ENCODE measurements around the gene TRMT2B. TPM values are rescaled to one million over a fixed set of nuclear protein-coding genes. Genes with fewer than 3 reads are reported as not detected.

TRMT2B gene
- polyA plus RNA-seq, 1 experiment, result 11.1 TPM

- Histone ChIP-seq H3K27me3 (ENCODE audit: control insufficient read depth, insufficient read depth, low read length) (no peaks in the 10 kb centered on the region), H3K4me3 (ENCODE audit: low read depth, low read length) (no peak overlapping the region), H3K36me3 (ENCODE audit: control insufficient read depth, insufficient read depth, low read length) (no peaks in the 10 kb centered on the region)
- ChIA-PET POLR2A (no interaction called here), CTCF (no interaction called here)
- TF ChIP-seq CTCF (IDR thresholded peaks at IDR 0.05; ENCODE audit: insufficient read depth, low read depth, low read length), result no peak
- no peak for DNase-seq (ENCODE audit: low read depth)
These were observed 71.1 kb downstream of the TRMT2B start for GRCh38 chrX:100980608-100981497.

DNA sequence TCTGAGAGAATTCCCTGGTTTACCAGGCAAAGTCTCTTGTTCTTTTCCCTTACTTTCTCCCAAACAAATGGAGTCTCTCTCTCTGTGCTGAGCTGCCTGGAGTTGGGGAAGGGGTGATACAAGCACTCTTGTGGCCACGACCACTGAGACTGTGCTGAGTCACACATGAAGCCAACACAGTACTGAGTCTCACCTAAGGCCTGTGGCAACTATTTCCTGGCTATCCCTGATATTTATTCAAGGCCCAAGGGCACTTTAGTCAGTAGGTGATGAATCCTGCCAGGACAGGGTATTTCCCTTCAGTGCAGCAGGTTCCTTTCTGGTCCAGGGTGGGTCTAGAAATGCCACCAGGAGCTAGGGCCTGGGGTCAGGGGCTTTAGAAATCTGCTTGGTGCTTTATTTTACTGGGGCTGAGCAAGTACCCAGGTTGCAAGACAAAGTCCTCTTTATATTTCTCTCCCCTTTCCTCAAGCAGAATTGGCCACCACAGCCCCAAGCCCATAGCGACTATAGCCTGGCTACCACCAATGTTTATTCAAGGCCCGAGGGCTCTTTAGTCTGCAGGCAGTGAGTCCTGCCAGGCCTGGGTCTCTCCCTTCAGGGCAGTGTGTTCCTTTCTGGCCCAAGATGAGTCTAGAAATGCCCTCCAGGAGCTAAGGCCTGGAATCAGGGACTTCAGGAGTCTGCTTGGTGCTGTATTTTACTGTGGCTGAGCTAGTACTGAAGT, 71.9 kb downstream of the TRMT2B start:
- no peak for DNase-seq (ENCODE audit: low read depth)
- ChIA-PET POLR2A (no interaction called here), CTCF (no interaction called here)
- Histone ChIP-seq H3K27me3 (ENCODE audit: control insufficient read depth, insufficient read depth, low read length) (no peaks in the 10 kb centered on the region), H3K4me3 (ENCODE audit: low read depth, low read length) (no peak overlapping the region), H3K36me3 (ENCODE audit: control insufficient read depth, insufficient read depth, low read length) (no peaks in the 10 kb centered on the region)
- no peak for TF ChIP-seq CTCF (IDR thresholded peaks at IDR 0.05; ENCODE audit: insufficient read depth, low read depth, low read length)

GRCh38 chrX:100976211-100976610, 75.7 kb downstream of the TRMT2B start:
- POLR2A ChIA-PET, result no interaction called here
- no peak for TF ChIP-seq CTCF (IDR thresholded peaks at IDR 0.05; ENCODE audit: insufficient read depth, low read depth, low read length)
- H3K27me3 ChIP-seq (ENCODE audit: control insufficient read depth, insufficient read depth, low read length), result no peaks in the 10 kb centered on the region
- CTCF ChIA-PET, result interaction anchor here (0.6 kb wide), 1 partner anchor 10 kb away, joined by 3 read pairs; no protein-coding TSS in a partner anchor
- DNase-seq (ENCODE audit: low read depth), result no peak
- H3K4me3 ChIP-seq (ENCODE audit: low read depth, low read length), result no peak overlapping the region
- H3K36me3 ChIP-seq (ENCODE audit: control insufficient read depth, insufficient read depth, low read length), result no peaks in the 10 kb centered on the region

GRCh38 chrX:100975212-100975611, 76.7 kb downstream of the TRMT2B start:
- H3K27me3 ChIP-seq (ENCODE audit: control insufficient read depth, insufficient read depth, low read length), result no peaks in the 10 kb centered on the region
- no peak overlapping the region for H3K4me3 ChIP-seq (ENCODE audit: low read depth, low read length)
- ChIA-PET POLR2A (no interaction called here), CTCF (no interaction called here)
- no peak for TF ChIP-seq CTCF (IDR thresholded peaks at IDR 0.05; ENCODE audit: insufficient read depth, low read depth, low read length)
- no peaks in the 10 kb centered on the region for H3K36me3 ChIP-seq (ENCODE audit: control insufficient read depth, insufficient read depth, low read length)
- DNase-seq (ENCODE audit: low read depth), result no peak

GRCh38 chrX:100973411-100973810, 78.5 kb downstream of the TRMT2B start:
- no peak for DNase-seq (ENCODE audit: low read depth)
- Histone ChIP-seq H3K27me3 (ENCODE audit: control insufficient read depth, insufficient read depth, low read length) (no peaks in the 10 kb centered on the region), H3K36me3 (ENCODE audit: control insufficient read depth, insufficient read depth, low read length) (no peaks in the 10 kb centered on the region), H3K4me3 (ENCODE audit: low read depth, low read length) (no peak overlapping the region)
- ChIA-PET CTCF (no interaction called here), POLR2A (no interaction called here)
- TF ChIP-seq CTCF (IDR thresholded peaks at IDR 0.05; ENCODE audit: insufficient read depth, low read depth, low read length), result no peak

Data from BJ (cell line).